C4-2B (cell line): Measurements from ENCODE around the gene COL19A1.
"Not testable (repeated sequence)": the region's sequence is repeated elsewhere in the genome, so short reads cannot be mapped to it uniquely, and the experiment has no call there.

Experiments
- CTCF ChIP-seq: fragments of 450-650 bp; conservative IDR thresholded peaks from 2 replicates; pipeline ENCODE4 v1.5.1; 2017; ENCODE audit warnings: mild to moderate bottlenecking
- ZFX ChIP-seq: fragments of 450-650 bp; IDR thresholded peaks from 2 replicates; pipeline ENCODE4 v1.6.1; 2017

GRCh38 chr6:69824355-69824754, 42.0 kb upstream of the COL19A1 start:
- TF ChIP-seq CTCF = 0 out of 2 replicates have a peak, but pooled peaks have one; percentile 2
- not testable (repeated sequence) for TF ChIP-seq ZFX
